ENCODE data around the gene LIN37.

Gene LIN37

GRCh38 chr19:35789195-35789977 lies 41.0 kb downstream of the LIN37 start (continued):
- TF ChIP-seq CREB5 (CRISPR knock-in tag; IDR thresholded peaks at IDR 0.05; ENCODE audit: low read depth) = no peak
- no peak for TF ChIP-seq BACH2 (CRISPR knock-in tag; IDR thresholded peaks at IDR 0.05; ENCODE audit: borderline replicate concordance)

- TF ChIP-seq ZNF8 (CRISPR knock-in tag; IDR thresholded peaks at IDR 0.05) (no peak), ZC3H10 (CRISPR knock-in tag; IDR thresholded peaks at IDR 0.05) (no peak), SNAI2 (CRISPR knock-in tag; IDR thresholded peaks at IDR 0.05) (no peak), CREB5 (CRISPR knock-in tag; IDR thresholded peaks at IDR 0.05; ENCODE audit: low read depth) (no peak), TOX (CRISPR knock-in tag; IDR thresholded peaks at IDR 0.05; ENCODE audit: borderline replicate concordance) (no peak), TSHZ2 (CRISPR knock-in tag; IDR thresholded peaks at IDR 0.05) (no peak), ZNF70 (CRISPR knock-in tag; IDR thresholded peaks at IDR 0.05) (no peak), CSRNP3 (CRISPR knock-in tag; IDR thresholded peaks at IDR 0.05) (no peak), RARB (CRISPR knock-in tag; IDR thresholded peaks at IDR 0.05) (no peak), ARNTL (CRISPR knock-in tag; IDR thresholded peaks at IDR 0.05; ENCODE audit: borderline replicate concordance, low read depth) (no peak), PPARA (CRISPR knock-in tag; IDR thresholded peaks at IDR 0.05; ENCODE audit: borderline replicate concordance) (no peak), PATZ1 (CRISPR knock-in tag; IDR thresholded peaks at IDR 0.05; ENCODE audit: borderline replicate concordance) (no peak), CSDC2 (CRISPR knock-in tag; IDR thresholded peaks at IDR 0.05) (no peak), ZNF565 (CRISPR knock-in tag; conservative IDR thresholded peaks at IDR 0.05; ENCODE audit: low read depth) (no peak), ZFP30 (CRISPR knock-in tag; IDR thresholded peaks at IDR 0.05) (no peak), POU6F1 (CRISPR knock-in tag; IDR thresholded peaks at IDR 0.05; ENCODE audit: borderline replicate concordance, low read depth) (no peak), BACH2 (CRISPR knock-in tag; IDR thresholded peaks at IDR 0.05; ENCODE audit: borderline replicate concordance) (no peak), ISL1 (CRISPR knock-in tag; IDR thresholded peaks at IDR 0.05) (no peak), OSR1 (CRISPR knock-in tag; IDR thresholded peaks at IDR 0.05) (no peak), GLIS3 (CRISPR knock-in tag; IDR thresholded peaks at IDR 0.05) (no peak)
- peak; percentile 5; the same call in 2 of the 3 replicates for ATAC-seq
Observed at GRCh38 chr19:35789978-35790944, 41.9 kb downstream of the LIN37 start.
